Endothelial cell of umbilical vein (primary cell): ENCODE data around the gene MDGA2.

ENCODE experiments used
- CTCF ChIP-seq, 2 donors: IDR thresholded peaks; 1 replicate in 1 of 2; 2 replicates in 1 of 2; pipeline ENCODE4 v1.5.1; 2011; ENCODE audit warnings: low read length in 2 of 2, mild to moderate bottlenecking in 2 of 2, moderate library complexity in 2 of 2, control low read depth in 1 of 2, inconsistent platforms in 1 of 2, low read depth in 1 of 2; ENCODE audit not compliant: insufficient read depth in 1 of 2; ENCODE audit errors: extremely low read depth in 1 of 2
- POLR2A ChIP-seq: IDR thresholded peaks from 2 replicates; pipeline ENCODE4 v1.6.1; 2012; ENCODE audit warnings: low read depth, mild to moderate bottlenecking, control low read depth, low read length

GRCh38 chr14:47665337-47666134 lies 9.9 kb downstream of the MDGA2 start:
- TF ChIP-seq POLR2A, result no peak
- TF ChIP-seq CTCF (IDR thresholded peaks at IDR 0.05; ENCODE audit: extremely low read depth in 1 of 2, insufficient read depth in 1 of 2, low read depth in 1 of 2, low read length in 2 of 2), result no peak
